Measurements from ENCODE around the gene SLC6A16.
"Not testable (repeated sequence)": the region's sequence is repeated elsewhere in the genome, so short reads cannot be mapped to it uniquely, and the experiment has no call there.

Gene SLC6A16

GRCh38 chr19:49331187-49331586 is 6.2 kb upstream of the SLC6A16 start:
- not testable (repeated sequence) for DNase-seq (ENCODE audit: low read depth in 2 of 2, low spot score in 1 of 2)

- DNase-seq (ENCODE audit: low read depth in 2 of 2, low spot score in 1 of 2), result no peak
Measured at GRCh38 chr19:49328741-49329140, 3.8 kb upstream of the SLC6A16 start.

- peak in 1 of 2 donors; percentile 13 for DNase-seq (ENCODE audit: low read depth in 2 of 2, low spot score in 1 of 2)
Measured at GRCh38 chr19:49327878-49328544, 3.0 kb upstream of the SLC6A16 start.

GRCh38 chr19:49326165-49326704 is 1.2 kb upstream of the SLC6A16 start:
- DNase-seq (ENCODE audit: low read depth in 2 of 2, low spot score in 1 of 2), result no peak

GRCh38 chr19:49325756-49326155 is 765 bp upstream of the SLC6A16 start:
- not testable (repeated sequence) for DNase-seq (ENCODE audit: low read depth in 2 of 2, low spot score in 1 of 2)

- no peak for DNase-seq (ENCODE audit: low read depth in 2 of 2, low spot score in 1 of 2)
Measured at GRCh38 chr19:49318296-49318695, 6.7 kb downstream of the SLC6A16 start.

GRCh38 chr19:49316284-49316683 is 8.7 kb downstream of the SLC6A16 start:
- DNase-seq (ENCODE audit: low read depth in 2 of 2, low spot score in 1 of 2), result no peak

- no peak for DNase-seq (ENCODE audit: low read depth in 2 of 2, low spot score in 1 of 2)
Measured at GRCh38 chr19:49315111-49315510, 9.9 kb downstream of the SLC6A16 start.

- no peak for DNase-seq (ENCODE audit: low read depth in 2 of 2, low spot score in 1 of 2)
Measured at GRCh38 chr19:49309087-49309486, 15.9 kb downstream of the SLC6A16 start.

- DNase-seq (ENCODE audit: low read depth in 2 of 2, low spot score in 1 of 2), result not testable (repeated sequence)
Measured at GRCh38 chr19:49306734-49307133, 18.3 kb downstream of the SLC6A16 start.

- DNase-seq (ENCODE audit: low read depth in 2 of 2, low spot score in 1 of 2), result no peak
Measured at GRCh38 chr19:49301866-49302252, 23.1 kb downstream of the SLC6A16 start.

GRCh38 chr19:49301165-49301865 is 23.7 kb downstream of the SLC6A16 start:
- peak; percentile 62 to 66 for DNase-seq (ENCODE audit: low read depth in 2 of 2, low spot score in 1 of 2)

GRCh38 chr19:49298653-49299052 is 26.3 kb downstream of the SLC6A16 start:
- DNase-seq (ENCODE audit: low read depth in 2 of 2, low spot score in 1 of 2), result not testable (repeated sequence)

- no peak for DNase-seq (ENCODE audit: low read depth in 2 of 2, low spot score in 1 of 2)
Measured at GRCh38 chr19:49297403-49297802, 27.6 kb downstream of the SLC6A16 start.

- no peak for DNase-seq (ENCODE audit: low read depth in 2 of 2, low spot score in 1 of 2)
Measured at GRCh38 chr19:49295208-49295880, 29.6 kb downstream of the SLC6A16 start.

GRCh38 chr19:49294401-49294800 is 30.6 kb downstream of the SLC6A16 start:
- DNase-seq (ENCODE audit: low read depth in 2 of 2, low spot score in 1 of 2), result no peak

GRCh38 chr19:49290517-49290916 is 34.5 kb downstream of the SLC6A16 start:
- no peak for DNase-seq (ENCODE audit: low read depth in 2 of 2, low spot score in 1 of 2)

- DNase-seq (ENCODE audit: low read depth in 2 of 2, low spot score in 1 of 2), result not testable (repeated sequence)
Measured at GRCh38 chr19:49289286-49289685, 35.7 kb downstream of the SLC6A16 start.

GRCh38 chr19:49288205-49288604 is 36.8 kb downstream of the SLC6A16 start:
- DNase-seq (ENCODE audit: low read depth in 2 of 2, low spot score in 1 of 2), result not testable (repeated sequence)

GRCh38 chr19:49287141-49287770 is 37.7 kb downstream of the SLC6A16 start:
- no peak for DNase-seq (ENCODE audit: low read depth in 2 of 2, low spot score in 1 of 2)

- no peak for DNase-seq (ENCODE audit: low read depth in 2 of 2, low spot score in 1 of 2)
Measured at GRCh38 chr19:49282184-49282583, 42.8 kb downstream of the SLC6A16 start.

Data from stimulated activated CD8-positive, alpha-beta memory T cell treated with anti-CD3 and anti-CD28 coated beads, Interleukin-4, amount 100 ng/mL, for 1 hour (primary cell).